ENCODE results near the gene APOBEC4. TPM values are rescaled to one million over a fixed set of nuclear protein-coding genes. Genes with fewer than 3 reads are reported as not detected.

APOBEC4 gene
- total and polyA plus RNA-seq, 9 of the 15 experiments (the other 6 are each of a cell fraction or from before 2014, with no cell fraction given) = not detected

DNA sequence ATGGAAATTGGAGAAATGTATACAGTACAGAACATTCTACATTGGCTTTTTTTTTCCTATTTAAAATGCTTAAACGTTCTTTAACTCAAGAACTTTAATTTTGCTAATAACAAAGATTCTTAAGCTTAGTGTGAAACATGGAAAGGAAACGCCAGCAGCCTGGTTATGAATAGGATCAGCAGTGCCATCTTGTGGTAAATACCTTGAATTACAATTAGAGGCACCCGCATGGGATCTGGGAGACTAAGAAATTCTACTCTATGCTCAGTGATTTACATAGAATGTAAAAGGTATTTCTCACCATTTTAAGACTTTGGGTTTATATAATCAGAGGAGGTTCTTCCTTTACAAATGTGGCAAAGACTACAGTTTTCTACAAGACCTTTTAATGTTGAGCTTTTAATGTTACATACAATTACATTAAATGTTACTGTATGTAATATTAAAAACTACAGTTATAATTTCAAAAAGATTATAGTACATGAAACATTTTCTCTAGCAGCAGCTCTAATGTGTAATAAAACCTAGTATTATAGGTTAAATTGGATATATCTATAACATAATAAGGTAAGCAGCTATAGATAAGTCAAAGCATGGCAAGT is 32.1 kb upstream of the APOBEC4 start (continued):
- TF ChIP-seq, protein P1, sequence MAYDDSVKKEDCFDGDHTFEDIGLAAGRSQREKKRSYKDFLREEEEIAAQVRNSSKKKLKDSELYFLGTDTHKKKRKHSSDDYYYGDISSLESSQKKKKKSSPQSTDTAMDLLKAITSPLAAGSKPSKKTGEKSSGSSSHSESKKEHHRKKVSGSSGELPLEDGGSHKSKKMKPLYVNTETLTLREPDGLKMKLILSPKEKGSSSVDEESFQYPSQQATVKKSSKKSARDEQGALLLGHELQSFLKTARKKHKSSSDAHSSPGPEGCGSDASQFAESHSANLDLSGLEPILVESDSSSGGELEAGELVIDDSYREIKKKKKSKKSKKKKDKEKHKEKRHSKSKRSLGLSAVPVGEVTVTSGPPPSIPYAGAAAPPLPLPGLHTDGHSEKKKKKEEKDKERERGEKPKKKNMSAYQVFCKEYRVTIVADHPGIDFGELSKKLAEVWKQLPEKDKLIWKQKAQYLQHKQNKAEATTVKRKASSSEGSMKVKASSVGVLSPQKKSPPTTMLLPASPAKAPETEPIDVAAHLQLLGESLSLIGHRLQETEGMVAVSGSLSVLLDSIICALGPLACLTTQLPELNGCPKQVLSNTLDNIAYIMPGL (CRISPR knock-in tag; IDR thresholded peaks at IDR 0.05) = no peak
- TF ChIP-seq ZNF717 (CRISPR knock-in tag; IDR thresholded peaks at IDR 0.05) (no peak), ZNF551 (CRISPR knock-in tag; IDR thresholded peaks at IDR 0.05) (no peak), ELF2 (CRISPR knock-in tag; IDR thresholded peaks at IDR 0.05) (no peak), POLR2AphosphoS2 (IDR thresholded peaks at IDR 0.05; ENCODE audit: low read length) (no peak), CBFA2T2 (conservative IDR thresholded peaks at IDR 0.05) (no peak), RBBP5 (IDR thresholded peaks at IDR 0.05; ENCODE audit: borderline replicate concordance, insufficient read depth, low read length, poor library complexity, severe bottlenecking) (no peak), SNRNP70 (optimal IDR thresholded peaks at IDR 0.05; ENCODE audit: low read depth, low read length) (no peak), JUND (IDR thresholded peaks at IDR 0.05; ENCODE audit: borderline replicate concordance, low read depth, low read length) (peak; percentile 14; the same call in 1 of the 2 replicates), JUND (tag; IDR thresholded peaks at IDR 0.05; ENCODE audit: borderline replicate concordance, low read depth, low read length) (no peak), HDAC6 (IDR thresholded peaks at IDR 0.05; ENCODE audit: low read depth, low read length) (no peak), SMAD4 (CRISPR knock-in tag; conservative IDR thresholded peaks at IDR 0.05) (0 out of 2 replicates have a peak, but pooled peaks have one; percentile 17), EHMT2 (IDR thresholded peaks at IDR 0.05) (no peak), GATAD2A (IDR thresholded peaks at IDR 0.05) (no peak), ZNF778 (CRISPR knock-in tag; IDR thresholded peaks at IDR 0.05) (no peak), GTF2A2 (tag; IDR thresholded peaks at IDR 0.05) (no peak), RAD21 (CRISPR knock-in tag; conservative IDR thresholded peaks at IDR 0.05 in 1 of 2, IDR thresholded peaks at IDR 0.05 in 1 of 2) (peak; percentile 87 to 88), SRF (CRISPR knock-in tag; IDR thresholded peaks at IDR 0.05) (no peak), ARHGAP35 (IDR thresholded peaks at IDR 0.05; ENCODE audit: partially characterized antibody) (no peak)
- TF ChIP-seq, protein P2, sequence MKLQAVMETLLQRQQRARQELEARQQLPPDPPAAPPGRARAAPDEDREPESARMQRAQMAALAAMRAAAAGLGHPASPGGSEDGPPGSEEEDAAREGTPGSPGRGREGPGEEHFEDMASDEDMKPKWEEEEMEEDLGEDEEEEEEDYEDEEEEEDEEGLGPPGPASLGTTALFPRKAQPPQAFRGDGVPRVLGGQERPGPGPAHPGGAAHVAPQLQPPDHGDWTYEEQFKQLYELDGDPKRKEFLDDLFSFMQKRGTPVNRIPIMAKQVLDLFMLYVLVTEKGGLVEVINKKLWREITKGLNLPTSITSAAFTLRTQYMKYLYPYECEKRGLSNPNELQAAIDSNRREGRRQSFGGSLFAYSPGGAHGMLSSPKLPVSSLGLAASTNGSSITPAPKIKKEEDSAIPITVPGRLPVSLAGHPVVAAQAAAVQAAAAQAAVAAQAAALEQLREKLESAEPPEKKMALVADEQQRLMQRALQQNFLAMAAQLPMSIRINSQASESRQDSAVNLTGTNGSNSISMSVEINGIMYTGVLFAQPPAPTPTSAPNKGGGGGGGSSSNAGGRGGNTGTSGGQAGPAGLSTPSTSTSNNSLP (IDR thresholded peaks at IDR 0.05; ENCODE audit: borderline replicate concordance, low read depth, low read length) = 0 out of 2 replicates have a peak, but pooled peaks have one; percentile 30
